ENCODE data around the gene RETNLB.

DNA sequence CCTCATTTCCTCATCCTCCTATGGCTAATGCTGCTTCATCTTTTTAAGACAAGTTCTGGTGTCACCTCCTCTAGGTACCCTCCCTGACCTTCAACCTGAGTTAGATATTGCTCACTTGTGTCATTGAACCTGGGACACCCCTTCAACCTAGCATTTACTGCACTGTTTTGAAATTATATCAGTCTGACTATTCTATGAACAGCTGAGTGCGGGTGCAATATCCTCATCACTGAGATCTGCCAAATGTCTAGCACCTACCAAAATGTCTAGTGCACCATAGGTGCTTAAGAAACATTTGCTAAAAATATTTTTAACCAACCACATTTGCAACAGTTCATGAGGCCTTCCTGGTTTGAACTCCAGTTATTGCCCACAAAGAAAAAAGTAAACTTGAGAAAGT lies 34.5 kb downstream of the RETNLB start:
- TF ChIP-seq, protein P1, sequence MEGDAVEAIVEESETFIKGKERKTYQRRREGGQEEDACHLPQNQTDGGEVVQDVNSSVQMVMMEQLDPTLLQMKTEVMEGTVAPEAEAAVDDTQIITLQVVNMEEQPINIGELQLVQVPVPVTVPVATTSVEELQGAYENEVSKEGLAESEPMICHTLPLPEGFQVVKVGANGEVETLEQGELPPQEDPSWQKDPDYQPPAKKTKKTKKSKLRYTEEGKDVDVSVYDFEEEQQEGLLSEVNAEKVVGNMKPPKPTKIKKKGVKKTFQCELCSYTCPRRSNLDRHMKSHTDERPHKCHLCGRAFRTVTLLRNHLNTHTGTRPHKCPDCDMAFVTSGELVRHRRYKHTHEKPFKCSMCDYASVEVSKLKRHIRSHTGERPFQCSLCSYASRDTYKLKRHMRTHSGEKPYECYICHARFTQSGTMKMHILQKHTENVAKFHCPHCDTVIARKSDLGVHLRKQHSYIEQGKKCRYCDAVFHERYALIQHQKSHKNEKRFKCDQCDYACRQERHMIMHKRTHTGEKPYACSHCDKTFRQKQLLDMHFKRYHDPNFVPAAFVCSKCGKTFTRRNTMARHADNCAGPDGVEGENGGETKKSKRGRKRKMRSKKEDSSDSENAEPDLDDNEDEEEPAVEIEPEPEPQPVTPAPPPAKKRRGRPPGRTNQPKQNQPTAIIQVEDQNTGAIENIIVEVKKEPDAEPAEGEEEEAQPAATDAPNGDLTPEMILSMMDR (IDR thresholded peaks at IDR 0.05) = no peak
- no peak for TF ChIP-seq POLR2A (IDR thresholded peaks at IDR 0.05)

Data from thyroid gland (tissue), 4 donors.